H9 (cell line): ENCODE results near the gene MPHOSPH6. TPM values are rescaled to one million over a fixed set of nuclear protein-coding genes. Genes with fewer than 3 reads are reported as not detected.

Experiments
- DNase-seq: peaks from one replicate; pipeline ENCODE4 v3.0.0-alpha.2; 2017
- H2AFZ ChIP-seq: one replicate; pipeline ENCODE4 v1.6.1; 2013; ENCODE audit warnings: mild to moderate bottlenecking, low read length, control low read depth, moderate library complexity
- H2AK5ac ChIP-seq: 2 replicates; pipeline ENCODE4 v1.6.1; 2013; ENCODE audit warnings: low read length, control low read depth, mixed read lengths; ENCODE audit not compliant: insufficient read length
- H2BK120ac ChIP-seq: one replicate; pipeline ENCODE4 v1.6.1; 2013; ENCODE audit warnings: low read depth, mild to moderate bottlenecking, low read length, control low read depth, inconsistent platforms; ENCODE audit not compliant: poor library complexity, severe bottlenecking
- H2BK12ac ChIP-seq: 2 replicates; pipeline ENCODE4 v1.6.1; 2013; ENCODE audit warnings: low read length, control low read depth, mixed read lengths, low read depth; ENCODE audit not compliant: insufficient read length
- H2BK15ac ChIP-seq: 2 replicates; pipeline ENCODE4 v1.6.1; 2013; ENCODE audit warnings: low read depth, low read length, control low read depth
- H2BK20ac ChIP-seq: one replicate; pipeline ENCODE4 v1.6.1; 2013; ENCODE audit warnings: low read depth, mild to moderate bottlenecking, low read length, control low read depth, inconsistent platforms; ENCODE audit not compliant: poor library complexity, severe bottlenecking
- H2BK5ac ChIP-seq: 2 replicates; pipeline ENCODE4 v1.6.1; 2013; ENCODE audit warnings: low read length, control low read depth, mixed read lengths; ENCODE audit not compliant: insufficient read length
- H3K14ac ChIP-seq: 2 replicates; pipeline ENCODE4 v1.6.1; 2013; ENCODE audit warnings: low read length, control low read depth; ENCODE audit not compliant: insufficient read depth
- H3K18ac ChIP-seq: 2 replicates; pipeline ENCODE4 v1.6.1; 2013; ENCODE audit warnings: low read depth, mild to moderate bottlenecking, mixed read lengths, low read length, control low read depth; ENCODE audit not compliant: insufficient read length
- H3K23ac ChIP-seq: 2 replicates; pipeline ENCODE4 v1.6.1; 2013; ENCODE audit warnings: low read length, control low read depth, mixed read lengths, low read depth; ENCODE audit not compliant: insufficient read length
- H3K23me2 ChIP-seq: 2 replicates; pipeline ENCODE4 v1.6.1; 2013; ENCODE audit warnings: low read depth, mild to moderate bottlenecking, mixed read lengths, low read length, control low read depth; ENCODE audit not compliant: insufficient read length, poor library complexity, severe bottlenecking
- H3K27ac ChIP-seq: 2 replicates; pipeline ENCODE4 v1.5.1; 2013; ENCODE audit warnings: low read length, control low read depth, mixed read lengths, low read depth; ENCODE audit not compliant: insufficient read length
- H3K27me3 ChIP-seq: 2 replicates; pipeline ENCODE4 v1.6.1; 2013; ENCODE audit warnings: low read length, control low read depth, inconsistent platforms; ENCODE audit not compliant: insufficient read depth
- H3K4ac ChIP-seq: 2 replicates; pipeline ENCODE4 v1.6.1; 2013; ENCODE audit warnings: low read depth, mild to moderate bottlenecking, control low read depth, inconsistent platforms, low read length, moderate library complexity
- H3K4me1 ChIP-seq: 2 replicates; pipeline ENCODE4 v1.6.1; 2013; ENCODE audit warnings: low read length, control low read depth, inconsistent platforms; ENCODE audit not compliant: insufficient read depth
- H3K4me2 ChIP-seq: 2 replicates; pipeline ENCODE4 v1.6.1; 2013; ENCODE audit warnings: low read length, control low read depth, mixed read lengths; ENCODE audit not compliant: insufficient read length, insufficient read depth
- H3K56ac ChIP-seq: 2 replicates; pipeline ENCODE4 v1.6.1; 2013; ENCODE audit warnings: low read depth, mild to moderate bottlenecking, mixed read lengths, low read length, control low read depth; ENCODE audit not compliant: insufficient read length
- H3K79me1 ChIP-seq: 2 replicates; pipeline ENCODE4 v1.6.1; 2013; ENCODE audit warnings: low read depth, mild to moderate bottlenecking, moderate library complexity, low read length, control low read depth, inconsistent platforms; ENCODE audit not compliant: insufficient read depth, poor library complexity, severe bottlenecking
- H3K79me2 ChIP-seq: 2 replicates; pipeline ENCODE4 v1.6.1; 2013; ENCODE audit warnings: low read length, control low read depth, inconsistent platforms; ENCODE audit not compliant: insufficient read depth
- H3K9ac ChIP-seq: 2 replicates; pipeline ENCODE4 v1.6.1; 2013; ENCODE audit warnings: low read length, control low read depth, mixed read lengths; ENCODE audit not compliant: insufficient read length; ENCODE audit errors: extremely low read depth
- H3K9me3 ChIP-seq: one replicate; pipeline ENCODE4 v1.6.1; 2013; ENCODE audit warnings: low read depth, low read length, inconsistent platforms; ENCODE audit not compliant: control insufficient read depth
- H3T11ph ChIP-seq: one replicate; pipeline ENCODE4 v1.6.1; 2013; ENCODE audit warnings: mild to moderate bottlenecking, low read length, control low read depth, inconsistent platforms
- H4K20me1 ChIP-seq: one replicate; pipeline ENCODE4 v1.6.1; 2013; ENCODE audit not compliant: control insufficient read depth, insufficient read length, insufficient read depth
- H4K5ac ChIP-seq: 2 replicates; pipeline ENCODE4 v1.6.1; 2013; ENCODE audit warnings: low read depth, mild to moderate bottlenecking, mixed read lengths, low read length, control low read depth; ENCODE audit not compliant: insufficient read length
- H4K8ac ChIP-seq: replicated peaks from 2 replicates; pipeline ENCODE4 v1.6.1; 2013; ENCODE audit warnings: low read length, control low read depth, mixed read lengths, low read depth; ENCODE audit not compliant: insufficient read length
- H4K91ac ChIP-seq: 2 replicates; pipeline ENCODE4 v1.6.1; 2013; ENCODE audit warnings: low read depth, mild to moderate bottlenecking, moderate library complexity, mixed read lengths, low read length, control low read depth; ENCODE audit not compliant: insufficient read length
- H3K27ac Mint-ChIP-seq, 3 experiments: 2 replicates in 2 of 3; 3 replicates in 1 of 3; pipeline ENCODE4 v1.8.0; 2020 to 2021; ENCODE audit warnings: mixed read lengths in 3 of 3, mild to moderate bottlenecking in 1 of 3, moderate library complexity in 1 of 3
- H3K27me3 Mint-ChIP-seq: 2 replicates; pipeline ENCODE4 v1.8.0; 2021; ENCODE audit warnings: low read depth, mild to moderate bottlenecking, moderate library complexity, mixed read lengths
- H3K36me3 Mint-ChIP-seq, 3 experiments: 2 replicates in 2 of 3; 3 replicates in 1 of 3; pipeline ENCODE4 v1.8.0; 2020 to 2021; ENCODE audit warnings: low read depth in 3 of 3, mixed read lengths in 3 of 3; ENCODE audit not compliant: insufficient read depth in 1 of 3
- H3K4me1 Mint-ChIP-seq, 2 experiments: 2 replicates each; pipeline ENCODE4 v1.8.0; 2020; ENCODE audit warnings: mixed read lengths in 2 of 2
- H3K4me3 Mint-ChIP-seq, 2 experiments: 2 replicates in 1 of 2; 3 replicates in 1 of 2; pipeline ENCODE4 v1.8.0; 2020 to 2021; ENCODE audit warnings: mild to moderate bottlenecking in 2 of 2, mixed read lengths in 2 of 2, moderate library complexity in 1 of 2
- H3K9me3 Mint-ChIP-seq, 2 experiments: 2 replicates in 1 of 2; 3 replicates in 1 of 2; pipeline ENCODE4 v1.8.0; 2020; ENCODE audit warnings: mild to moderate bottlenecking in 2 of 2, mixed read lengths in 2 of 2, moderate library complexity in 1 of 2
- WGBS: extraction: QIAGEN DNeasy Blood & Tissue Kit; methylation state at CpG from one replicate; pipeline ENCODE4 v1.1.7; 2013; ENCODE audit warnings: missing lambda C conversion rate, low lambda C conversion rate, mixed read lengths; ENCODE audit not compliant: insufficient read length; ENCODE audit errors: extremely low coverage; 5-methylcytosine and 5-hydroxymethylcytosine counted together
- total RNA-seq: library from RNA; stranded (reverse); gene quantifications from 2 replicates; pipeline ENCODE4 v1.2.1, GENCODE V29; 2021
- TF ChIP-seq, protein P1 (sequence below): fragments of 200-600 bp; sonication (generic); conservative IDR thresholded peaks from 3 replicates; pipeline ENCODE4 v1.8.0; 2021; ENCODE audit warnings: antibody characterized with exemption, mild to moderate bottlenecking

The MPHOSPH6 gene
- total RNA-seq, 1 experiment from 2014 or later = 38.3 TPM

DNA sequence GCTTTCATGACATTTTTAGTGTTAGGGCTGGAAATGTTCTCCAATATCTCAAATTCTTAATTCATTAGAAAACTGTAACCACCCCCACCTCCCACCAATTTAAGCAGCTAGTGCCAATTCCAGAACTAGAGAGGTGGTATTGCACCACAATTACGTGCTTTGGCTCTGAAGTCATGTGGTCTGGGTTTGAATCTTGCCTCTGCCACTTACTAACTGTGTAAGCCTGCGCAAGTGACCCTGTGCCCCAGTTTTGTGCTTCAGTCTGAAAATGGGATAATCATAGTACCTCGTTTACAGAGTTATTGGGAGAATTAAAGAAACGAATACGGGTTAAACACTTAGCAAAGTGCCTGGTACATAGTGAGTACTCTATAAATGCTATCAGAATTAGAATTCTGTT lies 14.2 kb upstream of the MPHOSPH6 start:
- H2AFZ ChIP-seq = no peak overlapping the region
- no peaks in the 10 kb centered on the region for H4K20me1 ChIP-seq
- no peak overlapping the region for H3K4me2 ChIP-seq
- H4K91ac ChIP-seq = no peak overlapping the region
- no CpG with 5 or more reads among the region's 5 CpGs for WGBS
- H3K27me3 Mint-ChIP-seq = peaks cover 4% of the 10 kb centered on the region
- DNase-seq = no peak
- H3K56ac ChIP-seq = no peak overlapping the region
- no peaks in the 10 kb centered on the region for H3K9me3 Mint-ChIP-seq
- H3K4me3 Mint-ChIP-seq = no peak overlapping the region
- H2BK12ac ChIP-seq = no peak overlapping the region
- no peaks in the 10 kb centered on the region for H3K27me3 ChIP-seq
- no peak overlapping the region for H3K27ac Mint-ChIP-seq
- no peaks in the 10 kb centered on the region for H3K4me1 ChIP-seq
- no peak overlapping the region for H3K18ac ChIP-seq
- no peak overlapping the region for H3K23ac ChIP-seq
- TF ChIP-seq, protein P1, sequence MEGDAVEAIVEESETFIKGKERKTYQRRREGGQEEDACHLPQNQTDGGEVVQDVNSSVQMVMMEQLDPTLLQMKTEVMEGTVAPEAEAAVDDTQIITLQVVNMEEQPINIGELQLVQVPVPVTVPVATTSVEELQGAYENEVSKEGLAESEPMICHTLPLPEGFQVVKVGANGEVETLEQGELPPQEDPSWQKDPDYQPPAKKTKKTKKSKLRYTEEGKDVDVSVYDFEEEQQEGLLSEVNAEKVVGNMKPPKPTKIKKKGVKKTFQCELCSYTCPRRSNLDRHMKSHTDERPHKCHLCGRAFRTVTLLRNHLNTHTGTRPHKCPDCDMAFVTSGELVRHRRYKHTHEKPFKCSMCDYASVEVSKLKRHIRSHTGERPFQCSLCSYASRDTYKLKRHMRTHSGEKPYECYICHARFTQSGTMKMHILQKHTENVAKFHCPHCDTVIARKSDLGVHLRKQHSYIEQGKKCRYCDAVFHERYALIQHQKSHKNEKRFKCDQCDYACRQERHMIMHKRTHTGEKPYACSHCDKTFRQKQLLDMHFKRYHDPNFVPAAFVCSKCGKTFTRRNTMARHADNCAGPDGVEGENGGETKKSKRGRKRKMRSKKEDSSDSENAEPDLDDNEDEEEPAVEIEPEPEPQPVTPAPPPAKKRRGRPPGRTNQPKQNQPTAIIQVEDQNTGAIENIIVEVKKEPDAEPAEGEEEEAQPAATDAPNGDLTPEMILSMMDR = no peak
- H3K79me1 ChIP-seq = no peaks in the 10 kb centered on the region
- no peak overlapping the region for H2AK5ac ChIP-seq
- no peak overlapping the region for H2BK120ac ChIP-seq
- H3K23me2 ChIP-seq = no peaks in the 10 kb centered on the region
- no peak overlapping the region for H2BK15ac ChIP-seq
- H2BK5ac ChIP-seq = no peak overlapping the region
- H3K27ac ChIP-seq = no peak overlapping the region
- no peak overlapping the region for H3K9ac ChIP-seq
- peaks cover 9 to 12% of the 10 kb centered on the region in 2 experiments for H3K4me1 Mint-ChIP-seq
- no peak overlapping the region for H3K4ac ChIP-seq
- no peak overlapping the region for H2BK20ac ChIP-seq
- no peaks in the 10 kb centered on the region for H3K36me3 Mint-ChIP-seq
- H3K79me2 ChIP-seq = no peaks in the 10 kb centered on the region
- H3T11ph ChIP-seq = no peak overlapping the region
- no peaks in the 10 kb centered on the region for H3K9me3 ChIP-seq
- no peak overlapping the region for H4K5ac ChIP-seq
- H3K14ac ChIP-seq = no peak overlapping the region
- no peak overlapping the region for H4K8ac ChIP-seq
